Smooth muscle cell (in vitro differentiated cells): ENCODE measurements around the gene TRAF3IP1. TPM values are rescaled to one million over a fixed set of nuclear protein-coding genes. Genes with fewer than 3 reads are reported as not detected.
"Not testable (repeated sequence)": the region's sequence is repeated elsewhere in the genome, so short reads cannot be mapped to it uniquely, and the experiment has no call there.

ENCODE experiments used
- DNase-seq: peaks from one replicate; lab custom pipeline; 2025; ENCODE audit not compliant: unreplicated experiment; lab: John Stamatoyannopoulos, UW
- H2AFZ ChIP-seq: fragments of 200-600 bp; sonication (generic); 2 replicates; pipeline ENCODE4 v1.6.0; 2016; ENCODE audit warnings: antibody characterized with exemption, low read depth, mild to moderate bottlenecking
- H3F3A ChIP-seq: fragments of 200-600 bp; sonication (generic); 2 replicates; pipeline ENCODE4 v1.6.0; 2017; ENCODE audit warnings: antibody characterized with exemption, low read depth
- H3K27ac ChIP-seq: fragments of 200-600 bp; sonication (generic); 2 replicates; pipeline ENCODE4 v1.5.1; 2016; ENCODE audit warnings: low read depth, mild to moderate bottlenecking
- H3K27me3 ChIP-seq: fragments of 200-600 bp; sonication (generic); 2 replicates; pipeline ENCODE4 v1.6.1; 2016; ENCODE audit warnings: low read depth, mild to moderate bottlenecking
- H3K36me3 ChIP-seq: fragments of 200-600 bp; sonication (generic); 2 replicates; pipeline ENCODE4 v1.5.1; 2016; ENCODE audit warnings: low read depth
- H3K4me1 ChIP-seq: fragments of 200-600 bp; sonication (generic); 2 replicates; pipeline ENCODE4 v1.5.1; 2016; ENCODE audit warnings: low read depth
- H3K4me2 ChIP-seq: fragments of 200-600 bp; sonication (generic); 2 replicates; pipeline ENCODE4 v1.6.0; 2016; ENCODE audit warnings: mild to moderate bottlenecking
- H3K4me3 ChIP-seq: fragments of 200-600 bp; sonication (generic); 2 replicates; pipeline ENCODE4 v1.5.1; 2016; ENCODE audit warnings: mild to moderate bottlenecking
- H3K79me2 ChIP-seq: fragments of 200-600 bp; sonication (generic); 2 replicates; pipeline ENCODE4 v1.6.0; 2016; ENCODE audit warnings: low read depth, mild to moderate bottlenecking
- H3K9ac ChIP-seq: fragments of 200-600 bp; sonication (generic); 2 replicates; pipeline ENCODE4 v1.6.0; 2016; ENCODE audit warnings: low read depth
- H3K9me3 ChIP-seq: fragments of 200-600 bp; sonication (generic); replicated peaks from 2 replicates; pipeline ENCODE4 v1.5.1; 2016; ENCODE audit warnings: low read depth
- H4K20me1 ChIP-seq: fragments of 200-600 bp; sonication (generic); 2 replicates; pipeline ENCODE4 v1.6.0; 2016; ENCODE audit warnings: low read depth
- WGBS: methylation state at CpG from one replicate; pipeline ENCODE4 v1.1.7; 2016; ENCODE audit warnings: low lambda C conversion rate; 5-methylcytosine and 5-hydroxymethylcytosine counted together
- polyA plus RNA-seq: library from polyadenylated mRNA; unstranded; fragments of >200 nt; fragmentation: Nextera tagmentation; extraction: Ambion mirVana; gene quantifications from 2 replicates; pipeline ENCODE4 v1.2.1, GENCODE V29; 2016
- total RNA-seq: library from RNA; depleted of rRNA; stranded (reverse); fragments of >200 nt; gene quantifications from 2 replicates; pipeline ENCODE4 v1.2.3, GENCODE V29; 2014
- TF ChIP-seq, protein P1 (sequence below): fragments of 200-600 bp; sonication (generic); IDR thresholded peaks from 2 replicates; pipeline ENCODE4 v1.5.1; 2017; ENCODE audit warnings: borderline replicate concordance, mild to moderate bottlenecking, antibody characterized with exemption; ENCODE audit not compliant: insufficient read depth, poor library complexity, severe bottlenecking

Gene TRAF3IP1
- total and polyA plus RNA-seq, 2 experiments from 2014 or later: 5.3 to 7.5 TPM

- Histone ChIP-seq H3K27me3 (no peaks in the 10 kb centered on the region), H3K4me3 (no peak overlapping the region), H3K36me3 (peaks cover 10% of the 10 kb centered on the region), H4K20me1 (peaks cover under 1% of the 10 kb centered on the region), H3K9ac (no peak overlapping the region), H3K27ac (no peak overlapping the region), H3K4me2 (no peak overlapping the region), H2AFZ (no peak overlapping the region), H3K79me2 (no peaks in the 10 kb centered on the region), H3F3A (no peaks in the 10 kb centered on the region), H3K9me3 (no peaks in the 10 kb centered on the region), H3K4me1 (no peaks in the 10 kb centered on the region)
- 98% methylated on average over 4 of the region's 4 CpGs for WGBS
- TF ChIP-seq, protein P1, sequence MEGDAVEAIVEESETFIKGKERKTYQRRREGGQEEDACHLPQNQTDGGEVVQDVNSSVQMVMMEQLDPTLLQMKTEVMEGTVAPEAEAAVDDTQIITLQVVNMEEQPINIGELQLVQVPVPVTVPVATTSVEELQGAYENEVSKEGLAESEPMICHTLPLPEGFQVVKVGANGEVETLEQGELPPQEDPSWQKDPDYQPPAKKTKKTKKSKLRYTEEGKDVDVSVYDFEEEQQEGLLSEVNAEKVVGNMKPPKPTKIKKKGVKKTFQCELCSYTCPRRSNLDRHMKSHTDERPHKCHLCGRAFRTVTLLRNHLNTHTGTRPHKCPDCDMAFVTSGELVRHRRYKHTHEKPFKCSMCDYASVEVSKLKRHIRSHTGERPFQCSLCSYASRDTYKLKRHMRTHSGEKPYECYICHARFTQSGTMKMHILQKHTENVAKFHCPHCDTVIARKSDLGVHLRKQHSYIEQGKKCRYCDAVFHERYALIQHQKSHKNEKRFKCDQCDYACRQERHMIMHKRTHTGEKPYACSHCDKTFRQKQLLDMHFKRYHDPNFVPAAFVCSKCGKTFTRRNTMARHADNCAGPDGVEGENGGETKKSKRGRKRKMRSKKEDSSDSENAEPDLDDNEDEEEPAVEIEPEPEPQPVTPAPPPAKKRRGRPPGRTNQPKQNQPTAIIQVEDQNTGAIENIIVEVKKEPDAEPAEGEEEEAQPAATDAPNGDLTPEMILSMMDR: no peak
- DNase-seq: no peak
Observed at GRCh38 chr2:238272156-238272555, 48.2 kb upstream of the TRAF3IP1 start.

DNA sequence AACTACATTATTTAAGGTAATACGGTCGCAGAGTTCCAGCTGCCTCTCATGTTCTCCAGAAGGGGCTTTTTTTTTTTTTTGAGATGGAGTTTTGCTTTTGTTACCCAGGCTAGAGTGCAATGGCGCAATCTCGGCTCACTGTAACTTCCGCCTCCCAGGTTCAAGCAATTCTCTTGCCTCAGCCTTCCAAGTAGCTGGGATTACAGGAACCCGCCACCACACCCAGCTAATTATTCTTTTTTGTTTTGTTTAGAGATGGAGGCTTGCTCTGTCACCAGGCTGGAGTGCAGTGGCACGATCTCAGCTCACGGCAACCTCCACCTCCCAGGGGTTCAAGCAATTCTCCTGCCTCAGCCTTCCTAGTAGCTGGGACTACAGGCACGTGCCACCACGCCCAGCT is 46.9 kb upstream of the TRAF3IP1 start:
- H3K9me3 ChIP-seq, H2AFZ ChIP-seq, DNase-seq, H3K27ac ChIP-seq, H3K4me2 ChIP-seq, H3F3A ChIP-seq, H3K9ac ChIP-seq, H3K4me3 ChIP-seq, H3K4me1 ChIP-seq, H3K36me3 ChIP-seq, H3K79me2 ChIP-seq, H3K27me3 ChIP-seq: not testable (repeated sequence)
- H4K20me1 ChIP-seq: peaks cover 13% of the 10 kb centered on the region
- 96% methylated on average over 10 of the region's 10 CpGs for WGBS

DNA sequence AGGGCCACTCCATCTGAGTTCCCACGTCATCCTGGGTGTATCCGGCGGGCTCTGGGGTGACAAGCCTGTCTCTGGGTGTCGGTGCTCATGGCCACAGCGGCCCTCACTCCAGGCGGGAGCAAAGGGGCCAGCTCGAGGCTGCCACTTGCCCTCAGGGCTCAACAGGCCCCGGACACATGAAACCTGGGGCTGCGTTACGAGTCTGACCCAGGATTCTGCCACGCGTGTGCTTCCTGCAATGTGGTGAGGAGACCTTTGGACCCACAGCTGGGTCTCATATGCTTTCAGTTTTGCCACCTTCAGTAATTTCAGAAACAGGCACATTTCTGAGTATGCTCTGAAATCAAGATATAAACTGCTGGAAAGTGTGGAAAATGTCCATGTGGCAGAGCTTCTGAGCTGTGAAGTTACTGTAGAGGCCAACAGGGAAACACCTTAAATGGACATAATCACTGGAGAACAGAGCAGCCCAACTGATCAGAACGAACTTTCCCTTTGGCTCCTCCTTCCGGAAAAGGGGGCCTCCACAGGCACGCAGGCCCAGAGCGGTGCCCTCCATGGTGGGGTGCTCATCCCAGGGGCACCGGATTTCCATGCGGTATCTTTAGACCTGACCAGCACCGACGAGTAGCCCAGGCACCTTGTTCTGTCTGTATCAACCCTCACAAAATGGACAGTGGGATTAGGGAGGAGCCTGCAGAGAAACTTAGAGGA is 46.0 kb upstream of the TRAF3IP1 start:
- Histone ChIP-seq H3K9ac (no peak overlapping the region), H3K79me2 (no peaks in the 10 kb centered on the region)
- 95% methylated on average over 20 of the region's 20 CpGs for WGBS

DNA sequence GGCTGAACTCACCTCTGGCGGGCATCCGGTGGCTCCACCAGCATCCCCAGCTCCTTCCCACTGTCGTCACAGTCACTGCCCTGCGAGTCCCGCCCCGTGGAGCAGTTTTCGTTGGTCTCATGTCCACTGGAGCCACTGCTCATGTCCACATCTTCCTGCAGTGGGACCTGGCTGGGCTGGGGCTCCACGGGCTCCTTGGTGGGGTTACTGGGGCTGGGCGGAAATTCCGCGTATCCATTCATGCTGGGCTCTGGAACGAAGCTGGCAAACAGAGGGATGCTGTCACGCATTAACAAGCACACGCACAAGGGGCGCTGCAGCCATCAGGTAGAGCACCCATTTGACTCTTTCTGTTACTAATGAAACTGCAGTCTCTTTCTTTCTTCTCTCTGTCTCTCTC is 42.6 kb upstream of the TRAF3IP1 start:
- TF ChIP-seq, protein P1: no peak
- no peak for DNase-seq
- Histone ChIP-seq H3K9ac (no peak overlapping the region), H3K9me3 (no peaks in the 10 kb centered on the region), H2AFZ (no peak overlapping the region), H3K4me2 (no peak overlapping the region), H3K27ac (no peak overlapping the region), H3F3A (no peaks in the 10 kb centered on the region), H3K4me1 (no peaks in the 10 kb centered on the region), H3K79me2 (peaks cover 6% of the 10 kb centered on the region), H3K4me3 (no peak overlapping the region), H3K36me3 (peaks cover 10% of the 10 kb centered on the region), H3K27me3 (no peaks in the 10 kb centered on the region), H4K20me1 (peaks cover 53% of the 10 kb centered on the region)
- WGBS: 84% methylated on average over 15 of the region's 15 CpGs

More for the DNA sequence above, 46.0 kb upstream of the TRAF3IP1 start:
- Histone ChIP-seq H3K4me1 (no peaks in the 10 kb centered on the region), H2AFZ (no peak overlapping the region), H3K36me3 (peaks cover 10% of the 10 kb centered on the region), H3K27ac (no peak overlapping the region), H3K27me3 (no peaks in the 10 kb centered on the region), H3K9me3 (no peaks in the 10 kb centered on the region), H4K20me1 (peaks cover 19% of the 10 kb centered on the region), H3K4me3 (no peak overlapping the region), H3K4me2 (no peak overlapping the region), H3F3A (no peaks in the 10 kb centered on the region)
- no peak for DNase-seq
- TF ChIP-seq, protein P1: no peak
